Heart left ventricle (tissue), 16 donors: ENCODE measurements around the gene URGCP. TPM values are rescaled to one million over a fixed set of nuclear protein-coding genes. Genes with fewer than 3 reads are reported as not detected.
A peak's percentile ranks its signal among the peaks of the same experiment; 100 is the strongest.

ENCODE experiments used
- ATAC-seq, 4 donors: fragments of 200-7000 bp; cut with Tn5 transposase; one replicate each; pipeline ENCODE4 v1.9.1; 2020 to 2022; ENCODE audit warnings: moderate library complexity in 4 of 4, mild to moderate bottlenecking in 3 of 4, moderate number of reproducible peaks in 1 of 4
- DNase-seq, 5 donors: peaks; one replicate each; pipeline ENCODE4 v3.0.0-alpha.2; 2020
- H3K27ac ChIP-seq, 12 donors: fragments of 200-600 bp; sonication (generic) in 4 of 12; one replicate each; pipeline versions ENCODE4 v1.5.0 to v1.8.0; 2016 to 2022; ENCODE audit warnings: mild to moderate bottlenecking in 2 of 12
- H3K27me3 ChIP-seq, 9 donors: fragments of 200-600 bp; sonication (generic) in 2 of 9; one replicate each; pipeline versions ENCODE4 v1.5.1 to v1.8.0; 2016 to 2022; ENCODE audit warnings: mild to moderate bottlenecking in 3 of 9
- H3K36me3 ChIP-seq, 9 donors: fragments of 200-600 bp; sonication (generic) in 2 of 9; one replicate each; pipeline versions ENCODE4 v1.5.0 to v1.8.0; 2018 to 2022; ENCODE audit warnings: mild to moderate bottlenecking in 2 of 9
- H3K4me1 ChIP-seq, 12 donors: fragments of 200-600 bp; sonication (generic) in 4 of 12; one replicate each; pipeline versions ENCODE4 v1.5.0 to v1.8.0; 2016 to 2022; ENCODE audit warnings: mild to moderate bottlenecking in 3 of 12
- H3K4me3 ChIP-seq, 12 donors: fragments of 200-600 bp; sonication (generic) in 4 of 12; one replicate each; pipeline versions ENCODE4 v1.5.0 to v1.8.0; 2017 to 2022; ENCODE audit warnings: mild to moderate bottlenecking in 9 of 12, moderate library complexity in 4 of 12
- H3K9me3 ChIP-seq, 12 donors: fragments of 200-600 bp; sonication (generic) in 4 of 12; one replicate each; pipeline versions ENCODE4 v1.5.0 to v1.8.0; 2016 to 2022; ENCODE audit warnings: mild to moderate bottlenecking in 1 of 12
- CTCF ChIP-seq, 12 donors: fragments of 200-600 bp; sonication (generic) in 4 of 12; IDR thresholded peaks; one replicate each; pipeline versions ENCODE4 v1.5.0 to v1.8.0; 2018 to 2022; ENCODE audit warnings: antibody characterized with exemption in 12 of 12, mild to moderate bottlenecking in 5 of 12
- POLR2A ChIP-seq, 2 donors: fragments of 450-650 bp; IDR thresholded peaks; one replicate each; pipeline ENCODE4 v1.6.1; 2017; ENCODE audit warnings: antibody characterized with exemption in 2 of 2, mild to moderate bottlenecking in 2 of 2, moderate library complexity in 2 of 2
- WGBS, 4 donors: extraction: QIAGEN DNeasy Blood & Tissue Kit in 2 of 4; methylation state at CpG; one replicate each; pipeline versions ENCODE4 v1.1.5 to v1.1.7; 2013 to 2018; 5-methylcytosine and 5-hydroxymethylcytosine counted together
- intact Hi-C, 10 donors: fragments of 100-400 bp; cut with DNase I; formaldehyde crosslinking; loops; one replicate each; pipeline versions ENCODE4 v1.11.1 to v1.14.2; 2022
- long read RNA-seq, 3 donors: library from polyadenylated mRNA; unstranded; transcript quantifications; one replicate each; pipeline ENCODE4 v2.0.0, GENCODE V29; 2020 to 2021
- polyA plus RNA-seq, 2 donors: library from polyadenylated mRNA; stranded (reverse); fragments of 200-250 nt; gene quantifications; one replicate each; pipeline ENCODE4 v1.2.3, GENCODE V29; 2013
- total RNA-seq, 9 donors: library from RNA; depleted of rRNA in 2 of 9; stranded (reverse); fragments of >200 nt in 2 of 9; fragmentation: NEBNext Ultra II Directional in 3 of 9; extraction: Animal tissue kit (Norgen Biotek cat#: 25700) in 3 of 9; gene quantifications; one replicate each; pipeline versions ENCODE4 v1.1.0 to v1.2.4, GENCODE V29; 2016 to 2023
- donor health status: ischemic (EF 13 %, LVEDD 7.1; RV severe dilation, severe dysfunction).
- donor health status: healthy with polysubstance abuse.
- donor health status: DM: no; HTN: yes; CAD: no.
- donor health status: DM: no; HTN: no; CAD: no.
- donor health status: ischemic (EF 25% LVEDD 6.9; RV normal size, moderate dysfunction).
- donor health status: ischemic (EF 25% LVEDD 5.7; RV mildly dilated, moderate dysfunction).
- donor health status: healthy.
- donor health status: DM: yes; HTN: yes; CAD: no.
- donor health status: ischemic (EF 35%, LVEDD 5.7; RV mildly dilated, moderate dysfunction).
- donor health status: nonischemic (EF 11% LVEDD 7.7; RV severe dilation, severe dysfunction).
- donor health status: DM: yes; HTN: yes; CAD: no.
- donor health status: PGD.
- donor health status: ischemic (EF 29% LVEDD 5.4; RV normal size, mild dysfunction).
- donor health status: nonischemic (EF 23%, LVEDD 6.1; RV moderate dilation, normal function).

Gene URGCP
- total RNA-seq (10 to 100 TPM; 28.2 to 43.7 (median 37.8) TPM), polyA plus RNA-seq (10 to 100 TPM; 23.6 to 24.0 TPM)
- long read RNA-seq, donor 1, full-length matches to known transcripts = 52 of 85 reads
- long read RNA-seq, donor 1, partial matches to known transcripts = 1 of 85 reads
- long read RNA-seq, donor 1, other reads (novel, unspliced or antisense) = 32 of 85 reads
- long read RNA-seq, donor 2, full-length matches to known transcripts = 131 of 139 reads
- long read RNA-seq, donor 2, partial matches to known transcripts = 1 of 139 reads
- long read RNA-seq, donor 2, other reads (novel, unspliced or antisense) = 7 of 139 reads
- long read RNA-seq, donor 3, full-length matches to known transcripts = 62 of 85 reads
- long read RNA-seq, donor 3, partial matches to known transcripts = 0 of 85 reads
- long read RNA-seq, donor 3, other reads (novel, unspliced or antisense) = 23 of 85 reads

DNA sequence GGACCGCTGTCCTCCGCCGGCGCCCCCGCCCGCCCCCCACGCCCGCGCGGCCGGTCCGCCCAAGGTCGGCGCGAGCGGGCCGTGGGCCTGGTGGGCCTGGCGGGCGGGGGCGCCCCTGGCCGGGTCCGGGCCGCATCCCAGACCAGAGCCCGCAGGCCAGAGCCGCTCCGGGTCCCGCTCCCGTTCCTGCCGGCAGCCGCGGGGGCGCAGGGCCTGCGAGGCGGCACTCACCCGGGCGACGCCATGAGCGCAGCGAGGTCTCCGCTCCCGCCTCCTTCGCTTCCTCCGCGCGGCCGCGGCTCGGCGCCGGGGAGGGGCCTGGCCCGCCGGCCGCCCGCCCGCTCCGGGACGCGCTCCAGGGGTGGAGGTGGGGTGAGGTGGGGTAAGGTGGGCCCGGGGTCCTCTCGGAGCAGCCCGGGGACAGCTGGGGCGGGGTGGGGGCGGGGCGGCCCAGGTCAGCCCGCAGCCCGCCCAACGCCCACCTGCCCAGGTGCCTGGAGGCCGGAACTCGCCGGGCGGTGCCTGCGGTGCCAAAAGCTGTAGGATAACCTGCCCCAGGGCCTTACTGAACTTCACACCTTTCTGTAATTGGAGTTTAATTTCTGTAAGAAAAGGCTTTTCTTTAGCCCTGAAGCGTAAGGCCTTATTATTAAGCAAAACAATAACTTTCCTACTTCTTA, at the start of gene URGCP:
Gene URGCP, minus strand, starts transcription at position 266 of the 680 bp plus-strand sequence. Its CDS starts 21 bp downstream, at position 245.
- WGBS, 4 donors = 1% methylated on average over 14 to 73 of the region's 73 CpGs
- Histone ChIP-seq H3K27ac (peak within 1 kb of the TSS; percentile 80 to 95 (median 90)), H3K4me3 (peak within 1 kb of the TSS; percentile 67 to 95 (median 77)), H3K9me3 (no peaks in the 10 kb centered on the region), H3K4me1 (peaks cover 0 to 39% (median 25%) of the 10 kb centered on the region in 12 donors), H3K36me3 (no peaks in the 10 kb centered on the region), H3K27me3 (no peaks in the 10 kb centered on the region)
- ATAC-seq (peak; percentile 30 to 87 (median 76)), DNase-seq (peak; percentile 55 to 81 (median 70))
- intact Hi-C loops = loop anchor here in 2 of 10 donors (2.0 to 5.0 kb wide), 2 partner anchors 34 to 38 kb away; partner anchors contain the start of gene MRPS24 (in 1 of the 2)
- peak in 1 of 2 donors; percentile 24 for TF ChIP-seq POLR2A (IDR thresholded peaks at IDR 0.05)
- TF ChIP-seq CTCF (IDR thresholded peaks at IDR 0.05) = no peak

DNA sequence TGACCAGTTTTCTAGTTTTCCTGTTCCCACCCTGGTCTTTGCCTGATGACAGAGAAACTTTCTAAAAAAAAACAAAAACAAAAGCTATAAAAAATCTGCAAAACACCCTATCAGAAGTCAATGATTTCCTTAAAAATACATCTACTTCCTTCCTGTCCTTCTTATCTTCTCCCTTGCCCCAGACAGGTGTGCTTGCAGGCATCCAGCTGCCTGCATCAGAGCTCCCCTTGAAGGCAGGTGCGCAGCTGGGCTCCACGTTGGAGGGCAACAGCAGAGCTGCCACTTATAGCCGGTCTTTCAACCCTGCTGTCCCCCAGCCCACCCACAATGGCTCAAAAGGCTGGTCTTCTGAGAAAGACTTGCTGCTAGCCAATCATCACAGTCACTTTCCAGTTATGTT, 49.6 kb upstream of the URGCP start:
- intact Hi-C loops = loop anchor here in 1 of 10 donors (10.0 kb wide), 1 partner anchor 371 kb away; the partner anchor contains the start of gene STK17A
- peaks cover 4 to 55% (median 36%) of the 10 kb centered on the region in 9 donors for H3K36me3 ChIP-seq

GRCh38 chr7:43954524-43955228, 48.3 kb upstream of the URGCP start:
- Histone ChIP-seq H3K9me3 (no peaks in the 10 kb centered on the region), H3K27me3 (no peaks in the 10 kb centered on the region), H3K4me1 (no peaks in the 10 kb centered on the region), H3K4me3 (no peak overlapping the region), H3K36me3 (peaks cover 4 to 56% (median 44%) of the 10 kb centered on the region in 9 donors), H3K27ac (no peak overlapping the region)
- intact Hi-C loops = loop anchor here in 1 of 10 donors (10.0 kb wide), 1 partner anchor 370 kb away; the partner anchor contains the start of gene STK17A
- DNase-seq (no peak), ATAC-seq (peak in 3 of 4 donors; percentile 70 to 74 (median 72))
- peak; percentile 9 to 50 (median 28) for TF ChIP-seq CTCF (IDR thresholded peaks at IDR 0.05)
- TF ChIP-seq POLR2A (IDR thresholded peaks at IDR 0.05) = no peak
- WGBS, 4 donors = 67 to 83% (median 73%) methylated on average over 3 of the region's 3 CpGs

More for the DNA sequence above, 49.6 kb upstream of the URGCP start:
- ATAC-seq (no peak), DNase-seq (no peak)
- no peaks in the 10 kb centered on the region for H3K4me1 ChIP-seq
- H3K27me3 ChIP-seq = no peaks in the 10 kb centered on the region
- WGBS, 4 donors = 69 to 74% (median 71%) methylated on average over 3 of the region's 3 CpGs
- no peak for TF ChIP-seq CTCF (IDR thresholded peaks at IDR 0.05)
- no peak for TF ChIP-seq POLR2A (IDR thresholded peaks at IDR 0.05)
- no peak overlapping the region for H3K4me3 ChIP-seq
- H3K27ac ChIP-seq = no peak overlapping the region
- no peaks in the 10 kb centered on the region for H3K9me3 ChIP-seq
